ENCODE measurements around the gene CLDN1. TPM values are rescaled to one million over a fixed set of nuclear protein-coding genes. Genes with fewer than 3 reads are reported as not detected.

The CLDN1 gene
- polyA plus RNA-seq, 1 of the 3 experiments (the other 2 are of a cell fraction) = 0.82 TPM

DNA sequence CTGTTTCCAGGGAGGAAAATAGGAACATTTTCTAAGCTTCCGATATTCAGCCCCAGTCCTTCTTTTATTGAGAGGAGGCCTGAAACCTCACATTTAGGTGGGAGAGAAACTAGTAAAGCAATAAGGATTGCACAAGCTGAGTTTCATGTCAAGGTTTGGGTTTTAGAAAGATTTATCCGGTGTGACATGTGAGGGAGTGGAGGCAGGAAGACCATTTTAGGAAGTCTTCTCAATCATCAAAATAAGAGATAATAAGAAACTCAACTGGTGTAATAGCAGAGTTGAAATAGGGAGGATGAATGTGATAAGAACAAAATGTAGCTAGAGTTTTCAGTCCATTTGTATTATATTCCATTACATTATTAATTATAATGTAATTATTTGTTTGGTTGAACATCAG is 38.0 kb upstream of the CLDN1 start (continued):
- TF ChIP-seq, protein P1, sequence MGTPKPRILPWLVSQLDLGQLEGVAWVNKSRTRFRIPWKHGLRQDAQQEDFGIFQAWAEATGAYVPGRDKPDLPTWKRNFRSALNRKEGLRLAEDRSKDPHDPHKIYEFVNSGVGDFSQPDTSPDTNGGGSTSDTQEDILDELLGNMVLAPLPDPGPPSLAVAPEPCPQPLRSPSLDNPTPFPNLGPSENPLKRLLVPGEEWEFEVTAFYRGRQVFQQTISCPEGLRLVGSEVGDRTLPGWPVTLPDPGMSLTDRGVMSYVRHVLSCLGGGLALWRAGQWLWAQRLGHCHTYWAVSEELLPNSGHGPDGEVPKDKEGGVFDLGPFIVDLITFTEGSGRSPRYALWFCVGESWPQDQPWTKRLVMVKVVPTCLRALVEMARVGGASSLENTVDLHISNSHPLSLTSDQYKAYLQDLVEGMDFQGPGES (IDR thresholded peaks at IDR 0.05; ENCODE audit: low read depth, low read length) = no peak

- Histone ChIP-seq H3K36me3 (replicated peaks in 1 of 2; ENCODE audit: control insufficient read depth in 1 of 2, insufficient read depth in 2 of 2, low read length in 1 of 2) (no peaks in the 10 kb centered on the region), H3K4me1 (ENCODE audit: control insufficient read depth in 1 of 2, insufficient read depth in 2 of 2, low read depth in 1 of 2, low read length in 1 of 2) (no peaks in the 10 kb centered on the region), H3K27ac (ENCODE audit: low read depth in 2 of 2, low read length in 1 of 2) (no peak overlapping the region), H3K27me3 (ENCODE audit: insufficient read depth) (no peaks in the 10 kb centered on the region; the same call in 1 of the 2 replicates), H3K4me2 (no peak overlapping the region), H3F3A (replicated peaks; ENCODE audit: insufficient read depth) (no peaks in the 10 kb centered on the region), H3K4me3 (ENCODE audit: low read depth in 2 of 2, low read length in 1 of 2) (no peak overlapping the region), H3K79me2 (ENCODE audit: insufficient read depth) (no peaks in the 10 kb centered on the region), H4K20me1 (ENCODE audit: insufficient read depth) (no peaks in the 10 kb centered on the region), H3K9me3 (no peaks in the 10 kb centered on the region; the same call in 1 of the 2 replicates), H2AFZ (ENCODE audit: low read depth) (no peak overlapping the region), H3K9me2 (no peaks in the 10 kb centered on the region), H3K9ac (no peak overlapping the region)
- POLR2A ChIA-PET = no interaction called here
- WGBS (ENCODE audit: low lambda C conversion rate) = 0% methylated on average over 2 of the region's 2 CpGs
- CTCF ChIA-PET = no interaction called here
- DNase-seq = no peak
- TF ChIP-seq GATA2 (CRISPR knock-in tag; IDR thresholded peaks at IDR 0.05) = no peak
- no peak for TF ChIP-seq EZH2phosphoT487 (IDR thresholded peaks at IDR 0.05; ENCODE audit: borderline replicate concordance, low read depth)
- no peak for TF ChIP-seq MEF2A (IDR thresholded peaks at IDR 0.05; ENCODE audit: borderline replicate concordance, low read depth)
These were observed 37.6 kb upstream of the CLDN1 start for GRCh38 chr3:190359813-190360212.

- ChIA-PET CTCF (interaction anchor here (1.4 kb wide), 1 partner anchor 35 kb away, joined by 4 read pairs; the partner anchor contains the start of gene CLDN1), POLR2A (no interaction called here)
- Histone ChIP-seq H3F3A (replicated peaks; ENCODE audit: insufficient read depth) (no peaks in the 10 kb centered on the region), H3K4me1 (ENCODE audit: control insufficient read depth in 1 of 2, insufficient read depth in 2 of 2, low read depth in 1 of 2, low read length in 1 of 2) (no peaks in the 10 kb centered on the region), H3K27ac (ENCODE audit: low read depth in 2 of 2, low read length in 1 of 2) (no peak overlapping the region), H3K9me3 (no peaks in the 10 kb centered on the region; the same call in 1 of the 2 replicates), H2AFZ (ENCODE audit: low read depth) (no peak overlapping the region), H3K4me3 (ENCODE audit: low read depth in 2 of 2, low read length in 1 of 2) (no peak overlapping the region), H4K20me1 (ENCODE audit: insufficient read depth) (no peaks in the 10 kb centered on the region), H3K9ac (no peak overlapping the region), H3K36me3 (replicated peaks in 1 of 2; ENCODE audit: control insufficient read depth in 1 of 2, insufficient read depth in 2 of 2, low read length in 1 of 2) (no peaks in the 10 kb centered on the region), H3K9me2 (no peaks in the 10 kb centered on the region), H3K27me3 (ENCODE audit: insufficient read depth) (no peaks in the 10 kb centered on the region; the same call in 1 of the 2 replicates), H3K4me2 (no peak overlapping the region), H3K79me2 (ENCODE audit: insufficient read depth) (no peaks in the 10 kb centered on the region)
- TF ChIP-seq YY1 (IDR thresholded peaks at IDR 0.05; ENCODE audit: low read depth) = no peak
- no peak for TF ChIP-seq EP300 (IDR thresholded peaks at IDR 0.05; ENCODE audit: borderline replicate concordance in 1 of 2, low read depth in 1 of 2, low read length in 1 of 2)
- TF ChIP-seq GABPA (IDR thresholded peaks at IDR 0.05; ENCODE audit: low read depth) = no peak
- no peak for TF ChIP-seq FOSL2 (IDR thresholded peaks at IDR 0.05; ENCODE audit: borderline replicate concordance, low read depth)
- no peak for TF ChIP-seq MAX (IDR thresholded peaks at IDR 0.05; ENCODE audit: low read depth)
- TF ChIP-seq TCF12 (IDR thresholded peaks at IDR 0.05) = no peak
- no peak for TF ChIP-seq TEAD4 (IDR thresholded peaks at IDR 0.05; ENCODE audit: borderline replicate concordance, insufficient read depth)
- TF ChIP-seq ELF1 (IDR thresholded peaks at IDR 0.05) = no peak
- no peak for TF ChIP-seq NFIC (IDR thresholded peaks at IDR 0.05; ENCODE audit: borderline replicate concordance)
- TF ChIP-seq GATA2 (CRISPR knock-in tag; IDR thresholded peaks at IDR 0.05) = no peak
- TF ChIP-seq FOXM1 (IDR thresholded peaks at IDR 0.05; ENCODE audit: low read depth) = no peak
- no peak for TF ChIP-seq EZH2phosphoT487 (IDR thresholded peaks at IDR 0.05; ENCODE audit: borderline replicate concordance, low read depth)
- TF ChIP-seq JUND (IDR thresholded peaks at IDR 0.05) = no peak
- no peak for TF ChIP-seq REST (IDR thresholded peaks at IDR 0.05; ENCODE audit: low read depth, low read length)
- no peak for TF ChIP-seq MEF2A (IDR thresholded peaks at IDR 0.05; ENCODE audit: borderline replicate concordance, low read depth)
- no peak for TF ChIP-seq RXRA (IDR thresholded peaks at IDR 0.05; ENCODE audit: borderline replicate concordance, low read depth)
- no peak for TF ChIP-seq SIN3A (IDR thresholded peaks at IDR 0.05; ENCODE audit: borderline replicate concordance, low read depth, low read length)
- no peak for TF ChIP-seq NRF1 (IDR thresholded peaks at IDR 0.05; ENCODE audit: low read depth, low read length)
- DNase-seq = no peak
- 15% methylated on average over 2 of the region's 2 CpGs for WGBS (ENCODE audit: low lambda C conversion rate)
These were observed 35.2 kb upstream of the CLDN1 start for GRCh38 chr3:190357468-190357867.

All from SK-N-SH (cell line).